Ovary (tissue), 3 donors: Measurements from ENCODE around the gene OR4C3.
"Not testable (repeated sequence)": the region's sequence is repeated elsewhere in the genome, so short reads cannot be mapped to it uniquely, and the experiment has no call there.

ENCODE experiments used
- CTCF ChIP-seq, 3 donors: fragments of 450-650 bp in 2 of 3; fragments of 200-600 bp in 1 of 3; IDR thresholded peaks; one replicate each; pipeline versions ENCODE4 v1.5.1 to v1.8.0; 2016 to 2022; ENCODE audit warnings: antibody characterized with exemption in 3 of 3, mild to moderate bottlenecking in 1 of 3
- POLR2A ChIP-seq: fragments of 450-650 bp; IDR thresholded peaks from one replicate; pipeline ENCODE4 v1.6.1; 2017; ENCODE audit warnings: antibody characterized with exemption, mild to moderate bottlenecking, moderate library complexity
- donor health status: DM: no; HTN: no; CAD: no.

DNA sequence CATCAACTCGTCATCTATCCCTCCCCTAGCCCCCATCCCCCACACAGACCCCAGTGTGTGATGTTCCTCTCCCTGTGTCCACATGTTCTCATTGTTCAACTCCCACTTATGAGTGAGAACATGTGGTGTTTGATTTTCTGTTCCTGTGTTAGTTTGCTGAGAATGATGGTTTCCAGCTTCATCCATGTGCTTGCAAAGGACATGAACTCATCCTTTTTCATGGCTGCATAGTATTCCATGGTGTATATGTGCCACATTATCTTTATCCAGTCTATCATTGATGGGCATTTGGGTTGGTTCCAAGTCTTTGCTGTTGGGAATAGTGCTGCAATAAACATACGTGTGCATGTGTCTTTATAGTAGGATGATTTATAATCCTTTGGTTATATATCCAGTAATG, 17.8 kb downstream of the OR4C3 start:
- TF ChIP-seq CTCF (IDR thresholded peaks at IDR 0.05); POLR2A: not testable (repeated sequence)
